HFFc6 (cell line): ENCODE measurements around the gene ZNFX1. TPM values are rescaled to one million over a fixed set of nuclear protein-coding genes. Genes with fewer than 3 reads are reported as not detected.

Experiments used
- DNase-seq: peaks from one replicate; pipeline ENCODE4 v3.0.0-alpha.2; 2018
- H3K27ac Mint-ChIP-seq: 2 replicates; pipeline ENCODE4 v1.8.0; 2020; ENCODE audit warnings: mild to moderate bottlenecking, mixed read lengths
- H3K27me3 Mint-ChIP-seq: 2 replicates; pipeline ENCODE4 v1.8.0; 2021; ENCODE audit warnings: mild to moderate bottlenecking, moderate library complexity, mixed read lengths; ENCODE audit not compliant: insufficient read depth
- H3K36me3 Mint-ChIP-seq: 2 replicates; pipeline ENCODE4 v1.8.0; 2021; ENCODE audit warnings: low read depth, mixed read lengths
- H3K4me1 Mint-ChIP-seq: 2 replicates; pipeline ENCODE4 v1.8.0; 2020; ENCODE audit warnings: low read depth, mixed read lengths
- H3K4me3 Mint-ChIP-seq: 2 replicates; pipeline ENCODE4 v1.8.0; 2020; ENCODE audit warnings: mild to moderate bottlenecking, moderate library complexity, mixed read lengths
- H3K9me3 Mint-ChIP-seq: 2 replicates; pipeline ENCODE4 v1.8.0; 2020; ENCODE audit warnings: mild to moderate bottlenecking, mixed read lengths
- CTCF ChIP-seq: fragments of 200-600 bp; sonication (generic); IDR thresholded peaks from 2 replicates; pipeline ENCODE4 v1.5.0; 2021; ENCODE audit warnings: antibody characterized with exemption, mild to moderate bottlenecking
- total RNA-seq, 6 experiments: library from RNA; stranded (reverse); fragmentation: NEBNext Ultra II Directional; extraction: Animal tissue kit (Norgen Biotek cat#: 25700); gene quantifications; 2 replicates in 1 of 6; 3 replicates in 5 of 6; pipeline ENCODE4 v1.2.3, GENCODE V29; 2021

Gene ZNFX1
- total RNA-seq, 6 experiments from 2014 or later = 36.1 to 41.0 (median 38.7) TPM

GRCh38 chr20:49286689-49287551 is 9.1 kb upstream of the ZNFX1 start:
- H3K4me1 Mint-ChIP-seq = peaks cover 86% of the 10 kb centered on the region
- TF ChIP-seq CTCF = no peak
- H3K27ac Mint-ChIP-seq = peak overlapping the region; percentile 82
- DNase-seq = peak; percentile 40
- peak overlapping the region; percentile 100 for H3K4me3 Mint-ChIP-seq
- H3K9me3 Mint-ChIP-seq = peaks cover 53% of the 10 kb centered on the region
- H3K27me3 Mint-ChIP-seq = peaks cover 50% of the 10 kb centered on the region
- H3K36me3 Mint-ChIP-seq = peaks cover 93% of the 10 kb centered on the region

DNA sequence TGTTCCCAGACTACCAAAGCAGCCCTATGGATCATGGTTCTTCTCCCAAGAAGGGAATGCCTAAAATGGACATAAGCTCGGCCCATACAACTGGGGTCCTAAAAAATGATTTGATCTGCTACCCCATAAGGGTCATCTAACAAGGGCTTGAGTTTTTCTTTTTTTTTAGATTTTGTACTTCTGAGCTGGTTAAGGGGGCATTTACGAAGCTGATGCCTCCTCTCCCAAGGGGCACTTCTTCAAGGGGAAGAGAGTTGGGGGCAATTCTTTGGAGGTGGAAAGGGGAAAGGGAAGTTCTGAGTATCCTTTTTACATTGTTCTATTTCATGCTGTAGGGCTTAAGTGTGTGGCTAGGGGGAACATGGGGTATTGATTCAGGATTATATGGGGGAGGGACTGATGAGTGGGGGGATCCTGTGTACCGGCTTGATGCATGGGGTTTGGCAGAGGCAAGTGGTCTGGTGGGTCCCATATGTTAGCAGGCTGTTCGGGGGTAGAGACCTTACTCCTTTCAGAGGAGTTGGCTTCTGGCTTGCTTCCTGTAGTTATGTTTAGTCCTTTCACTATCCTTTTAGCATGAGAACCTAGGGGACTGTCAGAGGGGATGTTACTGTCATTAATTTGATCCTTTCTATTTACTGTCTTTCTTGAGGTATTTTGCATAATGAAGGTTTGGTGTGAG is 8.1 kb upstream of the ZNFX1 start:
- H3K27me3 Mint-ChIP-seq = peaks cover 54% of the 10 kb centered on the region
- peaks cover 63% of the 10 kb centered on the region for H3K9me3 Mint-ChIP-seq
- peak overlapping the region; percentile 82 for H3K27ac Mint-ChIP-seq
- peaks cover 91% of the 10 kb centered on the region for H3K4me1 Mint-ChIP-seq
- H3K36me3 Mint-ChIP-seq = peaks cover 98% of the 10 kb centered on the region
- H3K4me3 Mint-ChIP-seq = peak overlapping the region; percentile 100
- DNase-seq = no peak
- no peak for TF ChIP-seq CTCF

GRCh38 chr20:49285233-49285668 is 7.4 kb upstream of the ZNFX1 start:
- Mint-ChIP-seq H3K27me3 (peaks cover 60% of the 10 kb centered on the region), H3K36me3 (peaks cover 98% of the 10 kb centered on the region), H3K27ac (peak overlapping the region; percentile 82), H3K9me3 (peaks cover 70% of the 10 kb centered on the region), H3K4me1 (peaks cover 94% of the 10 kb centered on the region), H3K4me3 (peak overlapping the region; percentile 100)
- no peak for DNase-seq
- TF ChIP-seq CTCF = no peak

DNA sequence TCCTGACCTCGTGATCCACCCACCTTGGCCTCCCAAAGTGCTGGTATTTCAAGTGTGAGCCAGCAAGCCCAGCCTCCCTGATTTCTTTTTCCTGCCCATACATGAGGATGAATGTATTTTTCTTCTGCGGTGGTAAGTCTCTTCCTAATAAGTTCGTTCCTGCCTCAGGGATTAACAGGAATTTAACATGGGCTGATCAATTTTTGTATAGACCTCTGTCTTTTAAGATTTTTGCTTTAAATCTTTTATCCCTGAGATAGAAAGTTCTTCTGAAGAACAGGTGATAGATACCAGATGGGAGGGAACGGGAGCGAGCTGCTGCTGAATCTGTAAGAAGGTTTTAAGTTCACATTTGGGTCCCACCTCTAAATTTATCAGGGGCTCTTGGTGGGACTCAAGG is 7.0 kb upstream of the ZNFX1 start:
- H3K27ac Mint-ChIP-seq = peak overlapping the region; percentile 50
- H3K4me1 Mint-ChIP-seq = peaks cover 94% of the 10 kb centered on the region
- H3K36me3 Mint-ChIP-seq = peaks cover 98% of the 10 kb centered on the region
- peaks cover 62% of the 10 kb centered on the region for H3K27me3 Mint-ChIP-seq
- peaks cover 74% of the 10 kb centered on the region for H3K9me3 Mint-ChIP-seq
- peak overlapping the region; percentile 100 for H3K4me3 Mint-ChIP-seq
- DNase-seq = no peak
- no peak for TF ChIP-seq CTCF

- H3K27me3 Mint-ChIP-seq = peaks cover 66% of the 10 kb centered on the region
- H3K4me1 Mint-ChIP-seq = peaks cover 94% of the 10 kb centered on the region
- H3K9me3 Mint-ChIP-seq = peaks cover 83% of the 10 kb centered on the region
- TF ChIP-seq CTCF = no peak
- no peak for DNase-seq
- peak overlapping the region; percentile 99 for H3K27ac Mint-ChIP-seq
- peak overlapping the region; percentile 100 for H3K4me3 Mint-ChIP-seq
- H3K36me3 Mint-ChIP-seq = peaks cover 100% of the 10 kb centered on the region
Measured at GRCh38 chr20:49283703-49284625, 6.1 kb upstream of the ZNFX1 start.
